NCI-H2196 treated with DMSO at 0.1 percent for 48 hours (cell line): ENCODE data around the gene RNF19B.

Experiments used
- DNase-seq: peaks from one replicate; lab custom pipeline; 2025; ENCODE audit not compliant: unreplicated experiment; lab: John Stamatoyannopoulos, UW

Gene RNF19B

DNA sequence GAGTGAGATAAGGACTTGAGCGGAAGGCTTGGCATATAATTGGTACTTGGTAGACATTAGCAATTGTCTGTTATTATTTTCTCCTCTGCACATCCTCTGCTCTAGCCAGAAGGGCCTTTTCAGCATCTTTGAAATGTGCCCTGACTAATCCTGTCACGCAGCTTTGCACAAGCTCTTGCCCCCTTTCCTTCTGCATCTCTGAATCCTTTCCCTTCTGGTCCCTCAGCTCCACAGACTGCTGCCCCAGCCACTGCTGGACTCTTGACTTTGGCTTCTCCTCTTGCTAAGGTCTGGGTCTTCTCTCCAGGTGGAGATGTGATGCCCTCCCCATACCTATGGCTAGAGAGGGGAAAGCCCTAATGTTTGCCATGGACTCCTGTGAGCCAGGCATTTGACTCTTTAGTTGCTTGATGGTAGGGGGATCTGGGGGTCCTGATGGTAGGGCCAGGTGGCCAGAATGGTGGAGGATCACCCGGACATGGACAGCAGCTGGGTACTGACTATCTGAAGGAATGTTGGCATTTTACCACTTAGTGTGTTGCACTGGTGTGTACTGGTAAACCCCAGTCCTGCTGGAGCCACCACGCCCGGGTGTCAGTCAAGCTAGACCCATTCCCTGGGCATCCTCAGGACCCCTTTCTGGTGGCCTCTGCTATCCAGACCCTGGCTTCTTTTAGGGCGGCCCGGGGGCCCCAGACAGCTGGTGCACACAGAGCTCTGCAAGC is 73.9 kb downstream of the RNF19B start:
- no peak for DNase-seq

DNA sequence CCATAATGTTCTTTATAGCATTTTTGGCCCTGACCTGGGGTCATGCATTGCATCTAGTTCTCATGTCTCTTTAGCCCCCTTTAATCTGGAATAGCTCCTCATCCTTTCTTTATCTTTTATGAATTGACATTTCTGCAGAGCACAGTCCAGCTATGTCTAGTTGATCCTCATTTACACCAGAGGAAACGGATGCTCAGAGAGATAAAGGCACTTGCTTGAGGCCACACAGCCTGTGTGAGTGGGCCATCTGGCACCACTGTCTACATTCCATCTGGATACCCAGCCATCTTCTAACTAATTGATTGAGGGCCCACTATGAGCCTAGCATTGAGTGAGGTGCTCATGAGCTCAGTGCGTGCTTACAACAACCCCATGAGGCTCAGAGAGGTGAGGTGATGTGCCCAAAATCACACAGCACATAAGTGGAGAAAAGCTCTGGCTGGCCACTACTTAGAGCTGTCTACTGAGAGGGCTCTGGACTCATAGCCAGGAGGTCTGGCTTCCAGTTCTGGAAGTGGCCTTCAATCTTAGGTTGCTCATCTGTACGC is 74.8 kb downstream of the RNF19B start:
- DNase-seq: no peak

DNA sequence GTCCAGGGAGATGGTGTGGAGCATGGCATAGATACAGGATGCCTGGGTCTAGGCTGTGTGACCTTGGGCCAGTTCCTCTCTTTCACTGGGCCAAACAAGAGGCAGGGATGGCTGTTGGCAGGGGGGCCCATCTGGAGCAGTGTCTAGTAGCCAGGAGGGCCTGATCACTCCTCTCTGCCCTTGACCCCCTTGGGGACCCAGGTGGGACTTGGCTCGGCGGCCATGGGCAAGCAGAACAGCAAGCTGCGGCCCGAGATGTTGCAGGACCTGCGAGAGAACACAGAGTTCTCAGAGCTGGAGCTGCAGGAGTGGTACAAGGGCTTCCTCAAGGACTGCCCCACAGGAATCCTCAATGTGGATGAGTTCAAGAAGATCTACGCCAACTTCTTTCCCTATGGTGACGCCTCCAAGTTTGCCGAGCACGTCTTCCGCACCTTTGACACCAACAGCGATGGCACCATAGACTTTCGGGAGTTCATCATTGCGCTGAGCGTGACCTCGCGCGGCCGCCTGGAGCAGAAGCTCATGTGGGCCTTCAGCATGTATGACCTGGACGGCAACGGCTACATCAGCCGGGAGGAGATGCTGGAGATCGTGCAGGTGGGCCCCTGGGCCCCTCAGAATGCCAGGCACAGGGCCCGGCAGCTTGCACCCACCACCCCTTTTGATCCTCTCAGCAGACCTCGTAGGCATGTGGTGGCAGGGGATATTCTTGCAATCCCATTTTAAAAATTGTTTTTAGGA is 75.8 kb downstream of the RNF19B start:
- no peak for DNase-seq

DNA sequence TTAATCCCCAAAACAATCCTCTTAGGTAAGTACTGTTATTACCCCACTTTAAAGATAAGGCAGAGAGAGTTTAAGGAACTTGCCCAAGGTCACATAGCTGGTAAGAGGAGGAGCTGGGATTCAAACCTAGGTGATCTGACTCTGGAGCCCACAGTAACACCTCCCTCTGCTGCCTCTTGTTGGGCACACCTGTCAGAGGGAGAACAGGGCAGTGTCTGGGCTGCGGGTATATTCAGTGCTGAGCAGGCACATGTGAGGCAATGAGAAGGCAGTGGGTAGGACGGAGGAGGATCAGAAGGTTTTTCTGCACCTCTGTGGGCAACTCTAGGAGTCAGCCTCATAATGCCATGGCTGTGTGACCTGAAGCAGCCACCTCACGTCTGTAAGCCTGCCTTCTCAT is 76.5 kb downstream of the RNF19B start:
- DNase-seq: no peak

DNA sequence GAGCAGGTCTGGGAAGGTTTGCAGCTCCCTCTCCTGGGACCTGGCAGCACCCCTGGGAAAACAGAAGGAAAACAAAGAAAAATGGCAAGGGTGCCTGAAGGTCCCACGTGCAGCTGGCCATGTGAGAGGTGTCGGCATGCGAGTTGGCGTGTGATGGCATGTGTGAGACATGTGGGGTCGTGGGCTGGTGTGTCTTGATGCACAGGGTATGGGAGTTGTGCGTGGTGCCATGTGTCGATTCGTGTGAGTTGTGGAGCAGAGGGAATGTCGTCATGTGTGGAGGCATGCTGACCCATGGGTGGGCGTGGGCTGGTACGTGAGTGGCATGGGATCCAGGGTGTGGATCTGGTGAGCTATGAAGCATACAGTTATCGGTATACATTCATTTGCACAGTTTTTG is 77.0 kb downstream of the RNF19B start:
- DNase-seq: no peak

DNA sequence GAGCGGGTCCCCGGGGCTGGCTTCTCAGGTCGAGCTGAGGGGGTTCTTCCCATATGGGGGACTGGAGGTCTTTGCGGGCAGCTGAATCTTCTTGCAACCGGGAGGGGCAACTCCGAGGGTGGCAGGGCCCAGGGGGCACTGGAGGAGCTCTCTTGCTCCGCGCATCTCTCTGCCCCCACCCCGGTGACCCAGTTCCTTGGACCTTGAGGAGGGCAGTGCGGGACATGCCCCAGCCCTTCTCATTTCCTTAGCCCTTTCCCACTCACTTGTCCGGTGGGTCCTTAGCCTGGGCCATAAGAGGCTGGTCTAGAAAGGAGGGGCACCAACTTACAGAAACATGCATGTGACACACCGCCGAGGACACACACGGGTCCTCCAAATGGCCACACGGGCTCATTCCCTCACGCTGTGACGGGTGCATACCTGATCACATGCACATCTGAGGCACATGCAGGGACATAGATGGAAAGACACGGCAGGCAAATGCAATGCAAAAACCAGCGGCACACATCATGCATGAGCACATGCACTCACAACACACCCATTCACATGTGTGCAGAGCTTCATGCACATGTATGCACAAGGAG is 77.7 kb downstream of the RNF19B start:
- DNase-seq: no peak
